SK-N-MC (cell line): Measurements from ENCODE around the gene CPNE9.

Experiments
- EZH2 ChIP-seq: fragments of 200-600 bp; sonication (generic); IDR thresholded peaks from one replicate; pipeline ENCODE4 v1.6.1; 2017; ENCODE audit warnings: antibody characterized with exemption
- POLR2AphosphoS5 ChIP-seq: IDR thresholded peaks from 2 replicates; pipeline ENCODE4 v1.6.1; 2012; ENCODE audit warnings: mild to moderate bottlenecking, low read depth, low read length, borderline replicate concordance

DNA sequence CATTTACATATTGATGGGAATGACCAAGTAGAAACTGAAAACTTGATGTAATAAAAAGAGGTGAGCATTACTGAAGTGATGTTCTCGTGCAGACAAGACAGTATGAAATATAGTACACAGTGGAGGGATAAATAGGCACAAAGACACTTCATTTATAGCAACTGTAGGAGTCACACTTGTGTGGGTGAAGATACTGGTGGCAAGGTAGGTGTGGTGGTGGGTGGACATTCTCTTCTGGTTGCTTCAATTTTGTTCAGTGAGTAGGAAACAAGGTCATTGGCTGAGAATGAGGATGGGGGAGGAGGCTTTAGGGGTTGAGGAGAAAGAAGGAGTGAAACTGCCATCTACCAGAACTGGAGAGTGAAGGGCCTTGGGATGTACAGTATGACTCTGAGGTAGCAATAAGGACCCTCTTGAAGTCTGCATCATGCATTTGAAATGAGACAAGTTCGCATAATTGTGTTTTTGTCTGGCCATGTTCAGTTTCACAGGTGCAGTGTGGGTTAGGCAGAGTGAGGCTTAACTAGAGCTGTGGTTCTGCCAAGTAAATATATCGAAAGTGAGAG is 6.6 kb downstream of the CPNE9 start:
- TF ChIP-seq EZH2 (no peak), POLR2AphosphoS5 (no peak)
